HG03571 (cell line): Measurements from ENCODE around the gene GP1BA.

Experiments used
- ATAC-seq: cut with Tn5 transposase; IDR thresholded peaks from one replicate; pipeline ENCODE4 v1.9.1; 2021; ENCODE audit not compliant: unreplicated experiment

The GP1BA gene

GRCh38 chr17:4937553-4937952 lies 5.5 kb downstream of the GP1BA start:
- no peak for ATAC-seq

DNA sequence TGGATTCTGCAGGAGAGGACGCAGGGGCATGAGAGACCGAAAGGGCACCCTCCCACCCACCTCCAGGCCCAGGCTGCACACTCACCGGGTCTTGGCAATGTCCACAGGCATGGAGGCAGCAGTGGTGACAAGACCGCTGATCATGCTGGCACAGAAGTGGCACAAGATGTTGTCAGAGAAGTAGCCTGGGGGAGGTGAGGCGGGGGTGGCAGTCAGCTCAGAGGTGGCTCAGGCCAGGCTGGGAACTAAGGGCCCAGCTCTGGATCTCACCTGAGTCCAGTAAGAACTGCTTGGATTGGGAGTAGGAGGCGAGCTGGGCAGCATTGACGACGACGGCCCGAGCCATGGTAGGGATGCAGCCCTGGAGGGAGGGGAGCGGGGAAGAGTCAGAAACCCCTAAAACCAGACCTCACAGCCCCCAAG lies 6.0 kb downstream of the GP1BA start:
- ATAC-seq = no peak

DNA sequence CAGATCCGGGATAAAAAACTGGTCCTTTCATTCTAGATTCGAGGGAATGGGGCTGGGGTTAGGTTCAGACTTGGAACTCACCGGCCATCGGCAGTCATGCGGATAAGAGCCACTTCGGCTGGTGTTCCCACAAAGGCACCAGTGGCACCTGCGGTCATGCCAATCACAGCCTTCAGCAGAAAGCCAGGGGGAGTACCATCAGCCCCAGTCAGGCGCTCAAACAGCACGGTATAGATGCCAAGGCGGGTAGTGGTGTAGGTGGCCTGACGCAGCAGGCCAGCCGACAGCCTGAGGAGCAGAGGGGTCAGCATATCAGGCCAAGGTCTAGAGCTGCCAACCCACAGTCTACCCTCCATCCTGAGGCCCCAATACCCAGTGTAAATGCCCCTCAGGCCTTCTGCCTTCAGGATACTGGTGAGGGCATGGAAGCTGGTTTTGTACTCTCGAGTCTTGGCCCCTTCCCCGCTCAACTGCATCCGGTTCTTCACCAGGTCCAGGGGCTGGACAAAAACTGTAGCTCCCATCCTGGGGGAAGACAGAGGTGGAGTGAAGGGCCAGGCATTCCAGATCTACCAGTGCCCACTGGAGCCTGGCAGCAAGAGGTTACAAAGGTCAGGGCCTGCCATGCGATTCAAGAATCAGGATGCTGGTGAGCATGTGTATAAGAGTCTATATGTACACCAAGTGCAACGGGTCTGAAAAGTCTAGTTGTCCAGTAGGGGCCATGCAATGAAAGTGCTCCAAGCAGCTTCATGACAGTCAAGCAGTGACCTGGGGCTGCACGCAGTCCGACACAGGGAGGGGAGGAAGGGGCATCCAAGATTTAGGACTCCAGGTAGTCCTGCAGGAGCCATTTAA lies 6.8 kb downstream of the GP1BA start:
- no peak for ATAC-seq

GRCh38 chr17:4939546-4939795 lies 7.4 kb downstream of the GP1BA start:
- no peak for ATAC-seq

GRCh38 chr17:4939796-4940554 lies 7.9 kb downstream of the GP1BA start, which contains the start of the genes RNF167 and SLC25A11:
RNF167 (plus strand) TSS chr17:4940268; CDS start chr17:4940910, 642 bp downstream.
SLC25A11 (minus strand) TSS chr17:4940046; CDS start chr17:4939910, 136 bp downstream.
- ATAC-seq = peak; percentile 68

- no peak for ATAC-seq
Observed at GRCh38 chr17:4940555-4941318, 8.7 kb downstream of the GP1BA start.

- ATAC-seq = no peak
Observed at GRCh38 chr17:4941319-4941610, 9.2 kb downstream of the GP1BA start.

- ATAC-seq = no peak
Observed at GRCh38 chr17:4942760-4943508, 10.9 kb downstream of the GP1BA start.

GRCh38 chr17:4944163-4944553 lies 12.1 kb downstream of the GP1BA start:
- no peak for ATAC-seq

DNA sequence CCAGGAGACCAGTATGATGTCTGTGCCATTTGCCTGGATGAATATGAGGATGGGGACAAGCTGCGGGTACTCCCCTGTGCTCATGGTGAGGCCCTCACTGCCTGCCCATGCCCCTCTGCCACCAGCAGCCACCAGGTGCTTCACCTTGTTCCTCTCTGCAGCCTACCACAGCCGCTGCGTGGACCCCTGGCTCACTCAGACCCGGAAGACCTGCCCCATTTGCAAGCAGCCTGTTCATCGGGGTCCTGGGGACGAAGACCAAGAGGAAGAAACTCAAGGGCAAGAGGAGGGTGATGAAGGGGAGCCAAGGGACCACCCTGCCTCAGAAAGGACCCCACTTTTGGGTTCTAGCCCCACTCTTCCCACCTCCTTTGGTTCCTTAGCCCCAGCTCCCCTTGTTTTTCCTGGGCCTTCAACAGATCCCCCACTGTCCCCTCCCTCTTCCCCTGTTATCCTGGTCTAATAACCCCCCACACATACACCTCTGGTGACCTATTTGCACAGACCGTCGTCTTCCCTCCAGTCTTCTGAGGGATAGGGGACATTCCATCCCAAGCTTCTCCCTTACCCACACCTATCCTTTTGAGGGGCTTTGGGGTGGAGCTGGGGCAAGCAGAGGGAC lies 12.6 kb downstream of the GP1BA start:
- no peak for ATAC-seq

DNA sequence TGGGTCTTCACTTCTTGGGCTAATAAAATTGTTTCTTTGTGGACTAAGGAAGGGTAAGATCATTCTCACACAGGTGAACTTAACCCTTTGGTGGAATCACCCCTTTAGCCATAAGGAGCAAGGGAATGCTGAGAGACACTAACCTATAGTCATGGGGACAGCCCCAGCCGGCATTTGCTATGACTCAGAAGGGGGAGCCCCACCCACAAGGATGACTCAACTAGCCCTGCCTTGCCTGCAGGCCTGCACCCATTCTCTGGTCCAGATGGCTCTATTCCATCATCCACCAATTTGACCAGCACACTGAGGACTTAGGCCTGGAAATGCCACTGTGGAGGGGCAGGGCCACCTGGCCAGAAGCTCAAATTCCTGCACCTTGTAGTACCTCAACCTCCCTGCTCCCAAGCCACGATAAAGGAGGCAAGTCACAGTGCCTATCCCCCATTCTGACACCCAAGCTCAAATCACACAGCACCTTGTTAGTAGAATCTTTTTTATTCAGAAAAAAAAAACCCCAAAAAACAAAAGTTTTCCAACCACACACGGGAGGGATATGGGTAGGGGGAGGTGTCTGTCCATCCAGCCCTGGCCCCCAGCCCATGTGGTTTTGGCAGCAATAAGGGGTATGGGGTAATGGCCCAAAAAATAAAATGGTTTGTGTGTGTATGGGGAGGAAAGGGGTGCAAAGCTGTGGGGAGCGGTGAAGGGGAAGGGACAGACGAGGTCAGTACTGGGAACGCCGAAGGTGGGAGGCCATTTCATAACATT lies 13.3 kb downstream of the GP1BA start:
- no peak for ATAC-seq

DNA sequence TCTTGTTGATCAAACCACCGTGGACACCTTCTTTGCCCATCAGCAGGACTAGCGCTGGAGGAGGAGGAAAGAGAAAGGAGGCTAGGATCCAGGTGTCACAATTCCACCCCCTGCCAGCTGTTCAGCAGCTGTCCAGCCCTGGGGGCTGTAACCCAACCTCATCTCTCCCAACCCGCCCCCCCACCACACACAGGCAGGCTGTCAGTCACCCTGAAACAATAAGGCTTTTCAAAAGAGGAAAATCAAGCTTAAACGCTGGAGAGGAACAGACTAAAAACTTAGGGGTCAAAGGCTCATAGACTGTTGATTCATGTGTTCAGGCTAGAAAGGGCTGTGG lies 13.8 kb downstream of the GP1BA start:
- no peak for ATAC-seq

GRCh38 chr17:4946312-4946976 lies 14.4 kb downstream of the GP1BA start:
- ATAC-seq = no peak

DNA sequence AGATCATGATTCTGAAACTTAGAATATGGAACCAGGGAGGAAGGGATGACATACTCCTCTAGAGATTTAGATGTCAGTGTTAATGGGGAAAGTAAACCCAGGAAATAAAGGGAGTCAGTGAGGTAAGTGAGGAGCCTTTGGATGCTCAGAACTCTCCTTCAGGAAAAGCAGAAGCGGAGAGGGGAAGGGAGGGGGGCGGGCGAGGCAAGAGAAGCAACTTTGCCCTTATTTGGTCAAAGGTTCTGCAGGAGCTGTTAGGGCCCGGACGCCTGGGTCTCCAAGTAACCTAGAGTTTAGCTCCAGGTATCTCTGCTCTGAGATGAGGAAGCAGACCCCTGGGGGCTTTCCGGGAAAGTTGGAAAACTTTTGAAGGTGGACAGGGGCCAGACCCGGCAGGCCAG lies 14.9 kb downstream of the GP1BA start:
- no peak for ATAC-seq

DNA sequence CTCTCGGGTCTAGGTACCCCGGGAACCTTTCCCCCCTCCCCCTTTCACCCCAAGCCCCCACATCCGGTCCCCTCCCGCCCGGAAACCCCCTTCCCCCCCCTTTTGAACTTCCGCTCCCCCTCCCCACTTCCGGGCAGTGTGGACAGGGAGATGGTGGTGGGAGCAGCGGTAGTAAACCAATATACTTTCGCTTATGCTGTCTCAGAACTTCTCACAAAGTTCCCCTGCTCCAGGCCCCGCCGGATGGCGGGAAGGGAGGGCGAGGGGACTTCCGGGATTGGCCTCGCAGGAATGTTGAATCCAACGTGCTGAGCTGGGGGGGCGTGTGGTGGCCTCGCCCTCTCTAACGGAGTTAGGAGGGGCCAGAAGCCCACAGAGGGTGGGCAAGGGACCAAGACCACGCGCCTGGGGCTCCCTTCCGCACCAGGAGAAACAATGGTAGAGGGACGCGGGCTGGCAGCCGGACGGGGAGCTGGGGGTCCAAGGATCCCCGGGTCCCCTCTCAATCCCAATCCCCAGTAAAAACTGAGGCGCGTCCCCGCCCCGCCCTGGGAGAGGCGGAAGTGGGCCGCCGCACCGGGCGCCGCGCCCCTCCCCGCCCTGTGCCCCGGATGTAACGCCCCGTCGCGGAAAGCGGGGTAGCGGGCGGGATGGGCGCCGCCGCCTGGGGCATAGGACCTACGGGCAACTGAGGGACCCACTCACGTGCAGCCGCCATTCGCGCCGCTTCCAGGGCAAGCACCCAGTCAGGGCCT lies 15.5 kb downstream of the GP1BA start:
- no peak for ATAC-seq

- ATAC-seq = no peak
Observed at GRCh38 chr17:4948166-4948930, 16.3 kb downstream of the GP1BA start, which contains the start of gene PFN1. PFN1 (minus strand) TSS chr17:4948530; CDS start chr17:4948394, 136 bp downstream.

DNA sequence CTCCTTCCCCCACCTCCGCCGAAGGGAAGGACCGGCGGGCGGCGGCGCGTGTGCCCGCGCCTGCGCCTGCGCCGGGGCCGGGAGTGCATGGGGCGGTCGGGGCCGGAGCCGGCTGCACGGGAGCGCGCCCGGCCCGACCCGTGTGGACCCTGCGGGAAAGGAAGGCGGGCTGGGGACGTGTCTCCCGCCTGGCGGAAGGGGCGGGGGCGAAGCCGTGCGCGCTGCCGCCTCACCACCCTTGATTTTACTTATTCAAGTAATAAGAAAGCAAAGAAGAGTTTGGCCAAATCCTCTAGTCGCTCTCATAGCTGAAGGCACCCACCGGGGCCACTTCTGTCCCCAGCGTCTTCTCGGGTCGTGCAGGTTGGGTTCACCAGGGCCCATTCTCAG lies 16.8 kb downstream of the GP1BA start:
- no peak for ATAC-seq
